Parathyroid adenoma (tissue), 2 donors: Measurements from ENCODE around the gene ST6GALNAC3.

ENCODE experiments used
- H2AFZ ChIP-seq: fragments of 300-600 bp; sonication (generic); one replicate; pipeline ENCODE4 v1.7.0; 2017; ENCODE audit warnings: antibody characterized with exemption, mild to moderate bottlenecking
- H3K27ac ChIP-seq: fragments of 300-600 bp; sonication (generic); one replicate; pipeline ENCODE4 v1.7.0; 2017
- H3K27me3 ChIP-seq: fragments of 300-600 bp; sonication (generic); one replicate; pipeline ENCODE4 v1.7.0; 2017; ENCODE audit warnings: low read length; ENCODE audit not compliant: control insufficient read depth, insufficient read depth
- H3K36me3 ChIP-seq: fragments of 300-600 bp; sonication (generic); one replicate; pipeline ENCODE4 v1.7.0; 2017; ENCODE audit warnings: low read length; ENCODE audit not compliant: control insufficient read depth, insufficient read depth
- H3K4me1 ChIP-seq: fragments of 300-600 bp; sonication (generic); one replicate; pipeline ENCODE4 v1.7.0; 2017; ENCODE audit warnings: control low read depth
- H3K4me2 ChIP-seq: fragments of 300-600 bp; sonication (generic); one replicate; pipeline ENCODE4 v1.7.0; 2017; ENCODE audit warnings: low read length
- H3K4me3 ChIP-seq: fragments of 300-600 bp; sonication (generic); one replicate; pipeline ENCODE4 v1.7.0; 2017; ENCODE audit warnings: low read depth, low read length
- H3K79me2 ChIP-seq: fragments of 300-600 bp; sonication (generic); one replicate; pipeline ENCODE4 v1.7.0; 2017; ENCODE audit warnings: control low read depth
- H3K9ac ChIP-seq: fragments of 300-600 bp; sonication (generic); one replicate; pipeline ENCODE4 v1.7.0; 2017; ENCODE audit warnings: mild to moderate bottlenecking
- H3K9me3 ChIP-seq: fragments of 300-600 bp; sonication (generic); one replicate; pipeline ENCODE4 v1.7.0; 2017; ENCODE audit warnings: low read length; ENCODE audit not compliant: control insufficient read depth
- CTCF ChIP-seq: fragments of 300-600 bp; sonication (generic); IDR thresholded peaks from one replicate; pipeline ENCODE4 v1.7.0; 2017; ENCODE audit warnings: antibody characterized with exemption, mild to moderate bottlenecking
- donor health status: primary hyperparathyroidism.

Gene ST6GALNAC3

GRCh38 chr1:76190749-76191424 is 116.3 kb downstream of the ST6GALNAC3 start:
- H3K9me3 ChIP-seq = no peaks in the 10 kb centered on the region
- H3K4me2 ChIP-seq = no peak overlapping the region
- H3K4me3 ChIP-seq = no peak overlapping the region
- H2AFZ ChIP-seq = no peak overlapping the region
- no peaks in the 10 kb centered on the region for H3K4me1 ChIP-seq
- TF ChIP-seq CTCF = no peak
- H3K79me2 ChIP-seq = no peaks in the 10 kb centered on the region
- no peak overlapping the region for H3K27ac ChIP-seq
- H3K9ac ChIP-seq = no peak overlapping the region
- H3K27me3 ChIP-seq = no peaks in the 10 kb centered on the region
- H3K36me3 ChIP-seq = no peaks in the 10 kb centered on the region

GRCh38 chr1:76191561-76191960 is 117.0 kb downstream of the ST6GALNAC3 start:
- H3K27ac ChIP-seq = no peak overlapping the region
- no peak overlapping the region for H3K4me3 ChIP-seq
- H3K79me2 ChIP-seq = no peaks in the 10 kb centered on the region
- H3K4me2 ChIP-seq = no peak overlapping the region
- H3K4me1 ChIP-seq = no peaks in the 10 kb centered on the region
- no peaks in the 10 kb centered on the region for H3K27me3 ChIP-seq
- no peak overlapping the region for H2AFZ ChIP-seq
- H3K36me3 ChIP-seq = no peaks in the 10 kb centered on the region
- H3K9ac ChIP-seq = no peak overlapping the region
- no peak for TF ChIP-seq CTCF
- H3K9me3 ChIP-seq = no peaks in the 10 kb centered on the region

DNA sequence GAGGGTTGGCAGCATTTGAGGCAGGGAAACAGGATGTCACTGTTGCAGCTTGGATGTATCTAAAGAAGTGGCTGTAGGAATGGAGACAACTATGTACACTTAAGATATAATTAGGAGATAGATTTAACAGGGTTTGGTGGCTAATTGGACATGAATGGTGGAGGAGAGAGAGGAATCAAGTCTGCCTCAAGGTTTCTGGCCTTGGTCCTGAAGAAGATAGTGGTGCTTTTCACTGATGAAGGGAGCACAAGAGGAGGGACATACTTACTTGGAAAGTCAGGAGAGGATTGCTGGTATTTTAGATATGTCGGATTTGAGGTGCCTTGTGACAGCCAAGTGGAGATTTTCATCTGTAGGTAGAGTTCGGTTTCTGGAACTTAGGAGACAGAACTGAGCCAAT is 123.9 kb downstream of the ST6GALNAC3 start:
- H3K36me3 ChIP-seq = no peaks in the 10 kb centered on the region
- H3K79me2 ChIP-seq = no peaks in the 10 kb centered on the region
- no peak overlapping the region for H2AFZ ChIP-seq
- no peaks in the 10 kb centered on the region for H3K9me3 ChIP-seq
- H3K27ac ChIP-seq = no peak overlapping the region
- no peak for TF ChIP-seq CTCF
- H3K4me2 ChIP-seq = no peak overlapping the region
- H3K9ac ChIP-seq = no peak overlapping the region
- no peaks in the 10 kb centered on the region for H3K27me3 ChIP-seq
- H3K4me1 ChIP-seq = no peaks in the 10 kb centered on the region
- H3K4me3 ChIP-seq = no peak overlapping the region

- Histone ChIP-seq H3K9ac (no peak overlapping the region), H3K27me3 (no peaks in the 10 kb centered on the region), H3K4me1 (no peaks in the 10 kb centered on the region), H2AFZ (no peak overlapping the region), H3K27ac (no peak overlapping the region), H3K79me2 (no peaks in the 10 kb centered on the region), H3K4me3 (no peak overlapping the region), H3K4me2 (no peak overlapping the region), H3K9me3 (no peaks in the 10 kb centered on the region), H3K36me3 (no peaks in the 10 kb centered on the region)
- no peak for TF ChIP-seq CTCF
Measured at GRCh38 chr1:76202670-76203069, 128.1 kb downstream of the ST6GALNAC3 start.

DNA sequence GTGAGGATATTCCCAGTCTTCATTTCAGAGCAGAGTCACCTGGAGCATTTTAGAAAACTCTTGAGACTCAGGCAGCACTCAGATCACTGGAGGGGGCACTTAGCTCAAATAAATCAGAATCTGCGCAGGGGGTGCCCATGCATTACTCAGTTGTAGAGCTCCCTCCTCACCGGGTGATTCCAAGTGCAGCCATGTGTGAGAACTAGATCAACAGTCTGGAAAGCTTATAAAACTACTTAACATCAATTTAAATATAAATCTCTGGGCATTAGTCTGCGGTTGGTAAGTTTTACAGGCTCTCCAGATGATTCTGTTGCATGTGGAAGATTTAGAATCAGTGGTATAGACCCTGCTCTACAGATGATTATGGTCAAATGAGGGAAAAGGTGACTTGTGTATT is 128.6 kb downstream of the ST6GALNAC3 start:
- no peaks in the 10 kb centered on the region for H3K4me1 ChIP-seq

More for the DNA sequence above, 128.6 kb downstream of the ST6GALNAC3 start:
- Histone ChIP-seq H3K27ac (no peak overlapping the region), H3K4me3 (no peak overlapping the region), H3K79me2 (no peaks in the 10 kb centered on the region), H3K36me3 (no peaks in the 10 kb centered on the region), H3K9ac (no peak overlapping the region), H3K4me2 (no peak overlapping the region), H3K27me3 (no peaks in the 10 kb centered on the region), H3K9me3 (no peaks in the 10 kb centered on the region), H2AFZ (no peak overlapping the region)
- TF ChIP-seq CTCF = no peak
